HEK293T (cell line): ENCODE data around the gene GATAD2B.

Source experiments
- ARNT ChIP-seq: fragments of 450-650 bp; IDR thresholded peaks from 2 replicates; pipeline ENCODE4 v1.6.1; 2017; ENCODE audit warnings: mild to moderate bottlenecking
- FOXA1 ChIP-seq: fragments of 450-650 bp; IDR thresholded peaks from 2 replicates; pipeline ENCODE4 v1.6.1; 2016; ENCODE audit warnings: mild to moderate bottlenecking
- FOXM1 ChIP-seq: fragments of 450-650 bp; IDR thresholded peaks from 2 replicates; pipeline ENCODE4 v1.6.1; 2017; ENCODE audit warnings: mild to moderate bottlenecking, borderline replicate concordance
- HDGF ChIP-seq: fragments of 450-650 bp; IDR thresholded peaks from 2 replicates; pipeline ENCODE4 v1.6.1; 2017; ENCODE audit warnings: antibody characterized with exemption, borderline replicate concordance
- L3MBTL2 ChIP-seq: fragments of 450-650 bp; conservative IDR thresholded peaks from 2 replicates; pipeline ENCODE4 v1.6.1; 2016; ENCODE audit warnings: mild to moderate bottlenecking
- PKNOX1 ChIP-seq: fragments of 450-650 bp; IDR thresholded peaks from 2 replicates; pipeline ENCODE4 v1.6.1; 2016
- SP1 ChIP-seq: fragments of 450-650 bp; IDR thresholded peaks from 2 replicates; pipeline ENCODE4 v1.6.1; 2017
- SUZ12 ChIP-seq: fragments of 450-650 bp; IDR thresholded peaks from 2 replicates; pipeline ENCODE4 v1.6.1; 2016; ENCODE audit warnings: mild to moderate bottlenecking
- TARDBP ChIP-seq: fragments of 450-650 bp; IDR thresholded peaks from 2 replicates; pipeline ENCODE4 v1.6.1; 2016

GRCh38 chr1:153886127-153886526 is 36.6 kb downstream of the GATAD2B start:
- no peak for TF ChIP-seq SP1
- TF ChIP-seq HDGF = no peak
- TF ChIP-seq FOXA1 = no peak
- TF ChIP-seq SUZ12 = no peak
- no peak for TF ChIP-seq PKNOX1
- no peak for TF ChIP-seq L3MBTL2
- TF ChIP-seq FOXM1 = no peak
- TF ChIP-seq TARDBP = no peak
- no peak for TF ChIP-seq ARNT
